ENCODE results near the gene CDK2AP2.
"Not testable (repeated sequence)": the region's sequence is repeated elsewhere in the genome, so short reads cannot be mapped to it uniquely, and the experiment has no call there.

Gene CDK2AP2

GRCh38 chr11:67507864-67508485 lies at the start of gene CDK2AP2:
Gene CDK2AP2 (minus strand): TSS chr11:67508162. CDS start chr11:67508082, 80 bp downstream.
- peak; percentile 99 for DNase-seq (ENCODE audit: low read depth in 2 of 2)

- no peak for DNase-seq (ENCODE audit: low read depth in 2 of 2)
Measured at GRCh38 chr11:67556244-67556643, 48.3 kb upstream of the CDK2AP2 start.

GRCh38 chr11:67551697-67552096 lies 43.7 kb upstream of the CDK2AP2 start:
- DNase-seq (ENCODE audit: low read depth in 2 of 2), result not testable (repeated sequence)

- no peak for DNase-seq (ENCODE audit: low read depth in 2 of 2)
Measured at GRCh38 chr11:67551127-67551526, 43.2 kb upstream of the CDK2AP2 start.

- DNase-seq (ENCODE audit: low read depth in 2 of 2), result no peak
Measured at GRCh38 chr11:67548555-67549110, 40.7 kb upstream of the CDK2AP2 start.

GRCh38 chr11:67548112-67548511 lies 40.1 kb upstream of the CDK2AP2 start:
- DNase-seq (ENCODE audit: low read depth in 2 of 2), result not testable (repeated sequence)

GRCh38 chr11:67545280-67545679 lies 37.3 kb upstream of the CDK2AP2 start:
- no peak for DNase-seq (ENCODE audit: low read depth in 2 of 2)

- no peak for DNase-seq (ENCODE audit: low read depth in 2 of 2)
Measured at GRCh38 chr11:67544616-67545242, 36.8 kb upstream of the CDK2AP2 start.

GRCh38 chr11:67543585-67543984 lies 35.6 kb upstream of the CDK2AP2 start:
- DNase-seq (ENCODE audit: low read depth in 2 of 2), result no peak

GRCh38 chr11:67542971-67543370 lies 35.0 kb upstream of the CDK2AP2 start:
- no peak for DNase-seq (ENCODE audit: low read depth in 2 of 2)

GRCh38 chr11:67542169-67542568 lies 34.2 kb upstream of the CDK2AP2 start:
- no peak for DNase-seq (ENCODE audit: low read depth in 2 of 2)

- no peak for DNase-seq (ENCODE audit: low read depth in 2 of 2)
Measured at GRCh38 chr11:67541198-67541597, 33.2 kb upstream of the CDK2AP2 start.

GRCh38 chr11:67539550-67539949 lies 31.6 kb upstream of the CDK2AP2 start:
- no peak for DNase-seq (ENCODE audit: low read depth in 2 of 2)

GRCh38 chr11:67538823-67539505 lies 31.0 kb upstream of the CDK2AP2 start:
- DNase-seq (ENCODE audit: low read depth in 2 of 2), result no peak

- no peak for DNase-seq (ENCODE audit: low read depth in 2 of 2)
Measured at GRCh38 chr11:67538306-67538705, 30.3 kb upstream of the CDK2AP2 start.

- no peak for DNase-seq (ENCODE audit: low read depth in 2 of 2)
Measured at GRCh38 chr11:67535561-67535960, 27.6 kb upstream of the CDK2AP2 start.

- no peak for DNase-seq (ENCODE audit: low read depth in 2 of 2)
Measured at GRCh38 chr11:67534070-67534679, 26.2 kb upstream of the CDK2AP2 start.

- DNase-seq (ENCODE audit: low read depth in 2 of 2), result no peak
Measured at GRCh38 chr11:67532889-67533288, 24.9 kb upstream of the CDK2AP2 start.

- DNase-seq (ENCODE audit: low read depth in 2 of 2), result no peak
Measured at GRCh38 chr11:67530282-67530592, 22.3 kb upstream of the CDK2AP2 start.

GRCh38 chr11:67528376-67528775 lies 20.4 kb upstream of the CDK2AP2 start:
- no peak for DNase-seq (ENCODE audit: low read depth in 2 of 2)

- no peak for DNase-seq (ENCODE audit: low read depth in 2 of 2)
Measured at GRCh38 chr11:67525275-67525976, 17.5 kb upstream of the CDK2AP2 start.

- DNase-seq (ENCODE audit: low read depth in 2 of 2), result no peak
Measured at GRCh38 chr11:67524480-67524808, 16.5 kb upstream of the CDK2AP2 start.

Measured in fibroblast of skin of left quadriceps (primary cell).